GM12874 (cell line): Measurements from ENCODE around the gene KRTAP4-16.

Experiments
- CTCF ChIP-seq: IDR thresholded peaks from 2 replicates; pipeline ENCODE4 v1.5.1; 2011; ENCODE audit warnings: low read depth, mild to moderate bottlenecking, control low read depth, low read length, moderate library complexity; ENCODE audit not compliant: insufficient read depth

Gene KRTAP4-16

DNA sequence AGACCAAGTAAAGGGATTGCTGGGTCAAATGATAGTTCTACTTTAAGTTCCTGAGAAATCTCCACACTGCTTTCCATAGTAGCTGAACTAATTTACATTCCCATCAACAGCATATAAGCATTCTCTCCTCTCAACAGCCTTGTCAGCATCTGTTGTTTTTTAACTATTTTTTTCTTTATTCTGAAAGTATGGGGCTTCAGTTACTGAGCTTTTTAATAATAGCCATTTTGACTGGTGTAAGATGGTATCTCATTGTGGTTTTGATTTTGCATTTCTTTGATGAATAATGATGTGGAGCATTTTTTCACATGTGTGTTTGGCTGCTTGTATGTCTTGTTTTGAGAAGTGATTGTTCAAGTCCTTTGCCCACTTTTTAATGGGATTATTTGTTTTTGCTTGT lies 49.4 kb downstream of the KRTAP4-16 start:
- TF ChIP-seq CTCF = no peak
